ENCODE data around the gene CES2. TPM values are rescaled to one million over a fixed set of nuclear protein-coding genes. Genes with fewer than 3 reads are reported as not detected.
A peak's percentile ranks its signal among the peaks of the same experiment; 100 is the strongest.

Gene CES2
- polyA plus RNA-seq, 1 experiment: 33.3 TPM

- Histone ChIP-seq H3K4me3 (ENCODE audit: low read depth, low read length) (no peak overlapping the region), H3K36me3 (ENCODE audit: control insufficient read depth, insufficient read depth, low read length) (no peaks in the 10 kb centered on the region), H3K27me3 (ENCODE audit: control insufficient read depth, insufficient read depth, low read length) (peaks cover 16% of the 10 kb centered on the region)
- ChIA-PET POLR2A (no interaction called here), CTCF (interaction anchor here (0.6 to 4.5 kb wide), 5 partner anchors 9 to 27 kb away, joined by 3 to 30 read pairs (median 8); no protein-coding TSS in a partner anchor)
- no peak for TF ChIP-seq CTCF (IDR thresholded peaks at IDR 0.05; ENCODE audit: insufficient read depth, low read depth, low read length)
- no peak for DNase-seq (ENCODE audit: low read depth)
Measured at GRCh38 chr16:66921729-66922450, 13.4 kb upstream of the CES2 start.

- TF ChIP-seq CTCF (IDR thresholded peaks at IDR 0.05; ENCODE audit: insufficient read depth, low read depth, low read length): no peak
Measured at GRCh38 chr16:66923247-66923731, 12.0 kb upstream of the CES2 start.

GRCh38 chr16:66923866-66924265, 11.4 kb upstream of the CES2 start:
- H3K27me3 ChIP-seq (ENCODE audit: control insufficient read depth, insufficient read depth, low read length): peaks cover 16% of the 10 kb centered on the region
- no peak for TF ChIP-seq CTCF (IDR thresholded peaks at IDR 0.05; ENCODE audit: insufficient read depth, low read depth, low read length)
- no peak overlapping the region for H3K4me3 ChIP-seq (ENCODE audit: low read depth, low read length)
- ChIA-PET POLR2A (no interaction called here), CTCF (interaction anchor here (5.4 kb wide), 1 partner anchor 27 kb away, joined by 118 read pairs; no protein-coding TSS in a partner anchor)
- no peak for DNase-seq (ENCODE audit: low read depth)
- no peaks in the 10 kb centered on the region for H3K36me3 ChIP-seq (ENCODE audit: control insufficient read depth, insufficient read depth, low read length)

More at GRCh38 chr16:66923247-66923731, 12.0 kb upstream of the CES2 start:
- Histone ChIP-seq H3K27me3 (ENCODE audit: control insufficient read depth, insufficient read depth, low read length) (peaks cover 16% of the 10 kb centered on the region), H3K4me3 (ENCODE audit: low read depth, low read length) (no peak overlapping the region), H3K36me3 (ENCODE audit: control insufficient read depth, insufficient read depth, low read length) (no peaks in the 10 kb centered on the region)
- POLR2A ChIA-PET: no interaction called here
- CTCF ChIA-PET: interaction anchor here (1.4 kb wide), 1 partner anchor 10 kb away, joined by 4 read pairs; no protein-coding TSS in a partner anchor
- no peak for DNase-seq (ENCODE audit: low read depth)

GRCh38 chr16:66924527-66925321, 10.6 kb upstream of the CES2 start:
- H3K4me3 ChIP-seq (ENCODE audit: low read depth, low read length): peak overlapping the region; percentile 45
- no peak for TF ChIP-seq CTCF (IDR thresholded peaks at IDR 0.05; ENCODE audit: insufficient read depth, low read depth, low read length)
- DNase-seq (ENCODE audit: low read depth): no peak
- H3K27me3 ChIP-seq (ENCODE audit: control insufficient read depth, insufficient read depth, low read length): peaks cover 9% of the 10 kb centered on the region
- ChIA-PET POLR2A (no interaction called here), CTCF (interaction anchor here (5.4 kb wide), 1 partner anchor 28 kb away, joined by 118 read pairs; no protein-coding TSS in a partner anchor)
- no peaks in the 10 kb centered on the region for H3K36me3 ChIP-seq (ENCODE audit: control insufficient read depth, insufficient read depth, low read length)

- Histone ChIP-seq H3K27me3 (ENCODE audit: control insufficient read depth, insufficient read depth, low read length) (peaks cover 5% of the 10 kb centered on the region; the same call in 1 of the 2 replicates), H3K4me3 (ENCODE audit: low read depth, low read length) (peak within 1 kb of the TSS; percentile 45), H3K36me3 (ENCODE audit: control insufficient read depth, insufficient read depth, low read length) (no peaks in the 10 kb centered on the region)
- TF ChIP-seq CTCF (IDR thresholded peaks at IDR 0.05; ENCODE audit: insufficient read depth, low read depth, low read length): no peak
- POLR2A ChIA-PET: no interaction called here
- no peak for DNase-seq (ENCODE audit: low read depth)
- CTCF ChIA-PET: interaction anchor here (1.8 to 5.4 kb wide), 2 partner anchors 29 to 38 kb away, joined by 4 to 118 read pairs; no protein-coding TSS in a partner anchor
Measured at GRCh38 chr16:66925322-66925840, 9.9 kb upstream of the CES2 start, which contains the start of gene RRAD. Gene RRAD, minus strand, starts transcription at chr16:66925535. Its CDS starts 356 bp downstream, at chr16:66925179.
